Smooth muscle cell of the coronary artery (primary cell): ENCODE measurements around the gene HECW1. TPM values are rescaled to one million over a fixed set of nuclear protein-coding genes. Genes with fewer than 3 reads are reported as not detected.

ENCODE experiments used
- total RNA-seq: library from RNA; depleted of rRNA; stranded (reverse); fragments of >200 nt; gene quantifications from 2 replicates; pipeline ENCODE4 v1.2.3, GENCODE V29; 2014; ENCODE audit warnings: low replicate concordance

HECW1 gene
- total RNA-seq, result 2.2 TPM in 1 of 2 replicates, not detected in the other

GRCh38 chr7:43112459-43112940 lies at the start of gene HECW1:
HECW1 (plus strand) TSS chr7:43112647; CDS start chr7:43243906, 131,259 bp downstream.

GRCh38 chr7:43582503-43583423 lies 470.3 kb downstream of the HECW1 start, which contains the start of gene STK17A:
STK17A (plus strand) TSS chr7:43583108; CDS start chr7:43583244, 136 bp downstream.

Other genes with a start within 250 kb of the HECW1 start
- gene C7orf25, start 200.6 kb upstream of the HECW1 start, total RNA-seq, result 3.8 and 5.5 TPM in 2 replicates
- 25.9 and 63.7 TPM in 2 replicates for gene PSMA2, start 180.5 kb upstream of the HECW1 start, total RNA-seq
- 26.8 and 52.5 TPM in 2 replicates for gene MRPL32, start 180.3 kb upstream of the HECW1 start, total RNA-seq